Neural progenitor cell (in vitro differentiated cells): Measurements from ENCODE around the gene MGRN1. TPM values are rescaled to one million over a fixed set of nuclear protein-coding genes. Genes with fewer than 3 reads are reported as not detected.

Experiments
- DNase-seq: peaks from one replicate; pipeline ENCODE4 v3.0.0-alpha.2; 2016; ENCODE audit warnings: low spot score
- H2AFZ ChIP-seq: fragments of 200-600 bp; sonication (generic); replicated peaks from 2 replicates; pipeline ENCODE4 v1.6.1; 2016; ENCODE audit warnings: antibody characterized with exemption
- H3F3A ChIP-seq: fragments of 200-600 bp; sonication (generic); 2 replicates; pipeline ENCODE4 v1.6.1; 2016; ENCODE audit warnings: antibody characterized with exemption, low read depth
- H3K27ac ChIP-seq: fragments of 200-600 bp; sonication (generic); 2 replicates; pipeline ENCODE4 v1.5.1; 2016; ENCODE audit warnings: mild to moderate bottlenecking
- H3K27me3 ChIP-seq: fragments of 200-600 bp; sonication (generic); 2 replicates; pipeline ENCODE4 v1.6.1; 2016; ENCODE audit warnings: mild to moderate bottlenecking, moderate library complexity
- H3K36me3 ChIP-seq: fragments of 200-600 bp; sonication (generic); 2 replicates; pipeline ENCODE4 v1.5.1; 2016
- H3K4me1 ChIP-seq: fragments of 200-600 bp; sonication (generic); 2 replicates; pipeline ENCODE4 v1.6.1; 2016; ENCODE audit warnings: mixed run types
- H3K4me2 ChIP-seq: fragments of 200-600 bp; sonication (generic); 2 replicates; pipeline ENCODE4 v1.6.1; 2016
- H3K4me3 ChIP-seq: fragments of 200-600 bp; sonication (generic); 2 replicates; pipeline ENCODE4 v1.5.1; 2016
- H3K79me2 ChIP-seq: fragments of 200-600 bp; sonication (generic); 2 replicates; pipeline ENCODE4 v1.6.1; 2016; ENCODE audit warnings: low read depth
- H3K9ac ChIP-seq: fragments of 200-600 bp; sonication (generic); 2 replicates; pipeline ENCODE4 v1.6.1; 2016
- H3K9me3 ChIP-seq: fragments of 200-600 bp; sonication (generic); 2 replicates; pipeline ENCODE4 v1.5.1; 2016; ENCODE audit warnings: low read depth
- H4K20me1 ChIP-seq: fragments of 200-600 bp; sonication (generic); 2 replicates; pipeline ENCODE4 v1.6.1; 2016; ENCODE audit warnings: low read depth
- H3K27ac Mint-ChIP-seq: 3 replicates; pipeline ENCODE4 v1.8.0; 2021; ENCODE audit warnings: mixed read lengths
- H3K27me3 Mint-ChIP-seq: 2 replicates; pipeline ENCODE4 v1.8.0; 2022; ENCODE audit warnings: low read depth, mild to moderate bottlenecking, inconsistent platforms, moderate library complexity, mixed read lengths; ENCODE audit not compliant: insufficient read depth
- H3K36me3 Mint-ChIP-seq: 3 replicates; pipeline ENCODE4 v1.8.0; 2021; ENCODE audit warnings: mixed read lengths
- H3K4me1 Mint-ChIP-seq: 3 replicates; pipeline ENCODE4 v1.8.0; 2021; ENCODE audit warnings: mixed read lengths
- H3K4me3 Mint-ChIP-seq: 3 replicates; pipeline ENCODE4 v1.8.0; 2021; ENCODE audit warnings: mild to moderate bottlenecking, moderate library complexity, mixed read lengths
- H3K9me3 Mint-ChIP-seq: 3 replicates; pipeline ENCODE4 v1.8.0; 2020; ENCODE audit warnings: mixed read lengths
- EZH2 ChIP-seq: fragments of 200-600 bp; sonication (generic); IDR thresholded peaks from 2 replicates; pipeline ENCODE4 v1.6.1; 2017; ENCODE audit warnings: antibody characterized with exemption, mild to moderate bottlenecking, moderate library complexity
- EZH2phosphoT487 ChIP-seq: fragments of 200-600 bp; sonication (generic); IDR thresholded peaks from 2 replicates; pipeline ENCODE4 v1.6.1; 2017; ENCODE audit warnings: antibody characterized with exemption
- total RNA-seq: library from RNA; depleted of rRNA; stranded (reverse); fragments of >200 nt; gene quantifications from 2 replicates; pipeline ENCODE4 v1.2.3, GENCODE V29; 2015; ENCODE audit warnings: low replicate concordance
- TF ChIP-seq, protein P1 (sequence below): fragments of 200-600 bp; sonication (generic); IDR thresholded peaks from 2 replicates; pipeline ENCODE4 v1.5.1; 2017; ENCODE audit warnings: antibody characterized with exemption, mild to moderate bottlenecking

MGRN1 gene
- total RNA-seq, 1 donor from 2014 or later = 17.5 TPM

DNA sequence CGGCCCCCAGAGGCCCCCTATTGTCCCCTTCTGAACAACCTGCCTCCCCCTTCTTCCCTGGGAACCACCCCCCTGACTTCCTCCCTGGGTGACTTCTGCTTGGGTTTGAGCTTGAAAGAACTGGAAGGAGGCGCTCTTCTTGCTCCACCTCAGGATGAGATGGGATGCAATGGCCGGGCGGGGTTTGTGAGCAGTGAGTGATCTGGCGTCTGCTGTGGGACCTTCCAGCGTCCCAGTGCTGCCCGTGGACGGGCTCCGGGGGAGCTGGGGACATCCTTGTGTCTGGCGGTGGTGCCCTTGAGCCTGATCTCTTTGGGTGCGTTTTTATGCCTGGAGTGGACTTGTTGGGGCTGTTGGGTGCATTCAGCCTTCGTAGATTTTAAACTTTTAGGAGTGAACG lies 11.6 kb downstream of the MGRN1 start:
- Mint-ChIP-seq H3K27ac (no peak overlapping the region), H3K4me3 (no peak overlapping the region)
- H4K20me1 ChIP-seq = peaks cover 69% of the 10 kb centered on the region

DNA sequence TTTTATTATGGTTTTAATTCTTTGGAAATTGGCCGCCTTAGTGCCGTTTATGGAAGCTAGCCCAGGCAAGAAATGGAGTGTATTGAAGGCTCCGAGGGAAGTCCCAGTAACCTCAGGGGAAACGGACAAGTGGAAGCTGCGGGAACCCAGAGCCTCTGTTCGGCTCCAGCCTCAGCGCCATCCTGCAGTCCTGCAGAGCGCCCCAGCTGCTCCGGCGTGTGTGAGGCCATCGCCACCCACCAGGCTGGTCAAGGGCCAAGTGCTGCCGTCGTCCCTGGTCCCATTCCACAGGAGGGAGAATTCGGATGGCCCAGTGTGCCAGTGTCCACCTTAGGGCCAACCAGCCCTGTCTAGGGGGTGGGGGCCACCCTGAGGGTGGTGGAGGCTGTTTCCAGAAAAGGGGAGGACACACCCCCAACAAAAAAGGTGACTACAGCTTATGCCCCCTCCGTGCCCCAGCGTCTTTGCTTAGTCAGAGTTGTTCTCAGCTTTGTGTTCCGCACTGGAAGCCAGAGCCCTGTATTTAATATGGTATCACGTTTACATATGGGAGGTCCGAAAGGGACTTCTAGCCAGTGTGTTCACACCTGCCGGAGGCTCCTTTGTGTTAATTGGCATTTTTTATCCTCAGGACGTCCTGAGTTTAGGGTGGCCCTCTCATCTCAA lies 13.0 kb downstream of the MGRN1 start:
- Histone ChIP-seq H3K36me3 (no peaks in the 10 kb centered on the region), H3K4me1 (no peaks in the 10 kb centered on the region), H2AFZ (no peak overlapping the region), H3K4me3 (no peak overlapping the region), H4K20me1 (peaks cover 71% of the 10 kb centered on the region), H3K27ac (no peak overlapping the region), H3K4me2 (no peak overlapping the region), H3K9ac (no peak overlapping the region), H3F3A (no peaks in the 10 kb centered on the region), H3K9me3 (no peaks in the 10 kb centered on the region), H3K27me3 (no peaks in the 10 kb centered on the region), H3K79me2 (peaks cover 85% of the 10 kb centered on the region)
- peaks cover 11% of the 10 kb centered on the region for H3K36me3 Mint-ChIP-seq
- TF ChIP-seq EZH2 (no peak), EZH2phosphoT487 (no peak)
- TF ChIP-seq, protein P1, sequence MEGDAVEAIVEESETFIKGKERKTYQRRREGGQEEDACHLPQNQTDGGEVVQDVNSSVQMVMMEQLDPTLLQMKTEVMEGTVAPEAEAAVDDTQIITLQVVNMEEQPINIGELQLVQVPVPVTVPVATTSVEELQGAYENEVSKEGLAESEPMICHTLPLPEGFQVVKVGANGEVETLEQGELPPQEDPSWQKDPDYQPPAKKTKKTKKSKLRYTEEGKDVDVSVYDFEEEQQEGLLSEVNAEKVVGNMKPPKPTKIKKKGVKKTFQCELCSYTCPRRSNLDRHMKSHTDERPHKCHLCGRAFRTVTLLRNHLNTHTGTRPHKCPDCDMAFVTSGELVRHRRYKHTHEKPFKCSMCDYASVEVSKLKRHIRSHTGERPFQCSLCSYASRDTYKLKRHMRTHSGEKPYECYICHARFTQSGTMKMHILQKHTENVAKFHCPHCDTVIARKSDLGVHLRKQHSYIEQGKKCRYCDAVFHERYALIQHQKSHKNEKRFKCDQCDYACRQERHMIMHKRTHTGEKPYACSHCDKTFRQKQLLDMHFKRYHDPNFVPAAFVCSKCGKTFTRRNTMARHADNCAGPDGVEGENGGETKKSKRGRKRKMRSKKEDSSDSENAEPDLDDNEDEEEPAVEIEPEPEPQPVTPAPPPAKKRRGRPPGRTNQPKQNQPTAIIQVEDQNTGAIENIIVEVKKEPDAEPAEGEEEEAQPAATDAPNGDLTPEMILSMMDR = no peak
- H3K27me3 Mint-ChIP-seq = peaks cover 7% of the 10 kb centered on the region
- peaks cover 10% of the 10 kb centered on the region for H3K4me1 Mint-ChIP-seq
- no peaks in the 10 kb centered on the region for H3K9me3 Mint-ChIP-seq
- DNase-seq = no peak
- no peak overlapping the region for H3K27ac Mint-ChIP-seq
- H3K4me3 Mint-ChIP-seq = no peak overlapping the region

More for the DNA sequence above, 11.6 kb downstream of the MGRN1 start:
- Histone ChIP-seq H3K27me3 (no peaks in the 10 kb centered on the region), H3K36me3 (no peaks in the 10 kb centered on the region), H3K27ac (no peak overlapping the region), H3K9ac (no peak overlapping the region), H3K4me1 (no peaks in the 10 kb centered on the region), H3F3A (no peaks in the 10 kb centered on the region), H3K79me2 (peaks cover 80% of the 10 kb centered on the region), H3K9me3 (no peaks in the 10 kb centered on the region), H3K4me3 (no peak overlapping the region), H2AFZ (no peak overlapping the region), H3K4me2 (no peak overlapping the region)
- peaks cover 10% of the 10 kb centered on the region for H3K4me1 Mint-ChIP-seq
- peaks cover 7% of the 10 kb centered on the region for H3K27me3 Mint-ChIP-seq
- no peak for TF ChIP-seq EZH2phosphoT487
- TF ChIP-seq, protein P1 = no peak
- TF ChIP-seq EZH2 = no peak
- peaks cover 16% of the 10 kb centered on the region for H3K36me3 Mint-ChIP-seq
- H3K9me3 Mint-ChIP-seq = peaks cover 6% of the 10 kb centered on the region
- DNase-seq = no peak

DNA sequence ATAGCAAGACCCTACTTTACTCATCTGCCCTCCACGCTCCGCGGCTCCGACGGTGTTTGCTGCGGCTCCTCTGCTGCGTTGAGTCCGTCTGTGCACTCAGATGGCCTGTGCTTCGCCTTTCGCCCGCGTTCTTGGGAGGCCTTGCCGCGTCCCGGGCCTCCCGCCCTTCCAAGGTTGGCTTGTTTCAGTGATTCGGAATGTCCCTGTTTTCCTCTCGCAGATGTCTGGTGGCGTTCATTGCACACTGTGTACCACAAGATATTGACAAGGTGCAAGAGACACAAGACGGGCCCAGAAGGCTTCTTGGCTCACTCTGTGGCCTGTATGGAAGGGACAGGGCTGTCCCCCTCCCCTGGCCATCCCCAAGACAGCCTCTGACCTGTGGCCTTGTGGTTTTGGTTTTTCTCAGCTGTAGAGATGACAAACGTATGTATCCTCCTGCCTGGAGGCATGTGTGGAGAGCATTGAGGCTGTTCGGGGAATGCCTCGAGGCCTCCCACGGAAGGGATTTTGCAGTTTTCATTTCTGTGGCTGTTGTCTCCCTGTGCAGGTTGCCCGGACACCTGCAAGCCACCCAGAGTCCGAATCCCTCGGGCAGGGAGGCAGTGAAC lies 15.4 kb downstream of the MGRN1 start:
- TF ChIP-seq, protein P1 = no peak
- TF ChIP-seq EZH2 = no peak
- no peak for TF ChIP-seq EZH2phosphoT487
- Histone ChIP-seq H3F3A (peaks cover 2% of the 10 kb centered on the region), H2AFZ (no peak overlapping the region), H3K27ac (no peak overlapping the region), H3K79me2 (peaks cover 85% of the 10 kb centered on the region), H3K4me1 (no peaks in the 10 kb centered on the region), H3K27me3 (no peaks in the 10 kb centered on the region), H3K36me3 (no peaks in the 10 kb centered on the region), H3K4me3 (no peak overlapping the region), H3K4me2 (no peak overlapping the region), H4K20me1 (peaks cover 58% of the 10 kb centered on the region), H3K9ac (no peak overlapping the region), H3K9me3 (no peaks in the 10 kb centered on the region)
- Mint-ChIP-seq H3K27me3 (peaks cover 7% of the 10 kb centered on the region), H3K36me3 (peaks cover 9% of the 10 kb centered on the region), H3K9me3 (no peaks in the 10 kb centered on the region), H3K27ac (no peak overlapping the region), H3K4me3 (no peak overlapping the region), H3K4me1 (peaks cover 10% of the 10 kb centered on the region)
- no peak for DNase-seq
